Ishikawa (cell line): ENCODE measurements around the gene CSNK1G3.

Source experiments
- CEBPB ChIP-seq: IDR thresholded peaks from 2 replicates; pipeline ENCODE4 v1.6.1; 2012
- CREB1 ChIP-seq: IDR thresholded peaks from 2 replicates; pipeline ENCODE4 v1.6.1; 2012; ENCODE audit warnings: low read depth
- EGR1 ChIP-seq: IDR thresholded peaks from 2 replicates; pipeline ENCODE4 v1.6.1; 2012
- EP300 ChIP-seq: IDR thresholded peaks from 2 replicates; pipeline ENCODE4 v1.6.1; 2012; ENCODE audit warnings: borderline replicate concordance
- FOXM1 ChIP-seq: IDR thresholded peaks from 2 replicates; pipeline ENCODE4 v1.6.1; 2012; ENCODE audit warnings: low read depth, borderline replicate concordance
- NFIC ChIP-seq: IDR thresholded peaks from 2 replicates; pipeline ENCODE4 v1.6.1; 2012
- RAD21 ChIP-seq: IDR thresholded peaks from 2 replicates; pipeline ENCODE4 v1.6.1; 2012; ENCODE audit warnings: low read depth
- TAF1 ChIP-seq: IDR thresholded peaks from 2 replicates; pipeline ENCODE4 v1.6.1; 2012; ENCODE audit warnings: low read depth, mild to moderate bottlenecking
- TCF12 ChIP-seq: IDR thresholded peaks from 2 replicates; pipeline ENCODE4 v1.6.1; 2012; ENCODE audit warnings: low read depth
- USF1 ChIP-seq: IDR thresholded peaks from 2 replicates; pipeline ENCODE4 v1.6.1; 2012
- YY1 ChIP-seq: IDR thresholded peaks from 2 replicates; pipeline ENCODE4 v1.6.1; 2012; ENCODE audit warnings: low read depth
- ZBTB7A ChIP-seq: IDR thresholded peaks from 2 replicates; pipeline ENCODE4 v1.6.1; 2012; ENCODE audit warnings: low read depth
- TF ChIP-seq, protein P1 (sequence below): IDR thresholded peaks from 2 replicates; pipeline ENCODE4 v1.6.1; 2012; ENCODE audit warnings: low read depth, mild to moderate bottlenecking
- TF ChIP-seq, protein P2 (sequence below): IDR thresholded peaks from 2 replicates; pipeline ENCODE4 v1.6.1; 2012

- no peak for TF ChIP-seq YY1
- no peak for TF ChIP-seq TCF12
- TF ChIP-seq, protein P1, sequence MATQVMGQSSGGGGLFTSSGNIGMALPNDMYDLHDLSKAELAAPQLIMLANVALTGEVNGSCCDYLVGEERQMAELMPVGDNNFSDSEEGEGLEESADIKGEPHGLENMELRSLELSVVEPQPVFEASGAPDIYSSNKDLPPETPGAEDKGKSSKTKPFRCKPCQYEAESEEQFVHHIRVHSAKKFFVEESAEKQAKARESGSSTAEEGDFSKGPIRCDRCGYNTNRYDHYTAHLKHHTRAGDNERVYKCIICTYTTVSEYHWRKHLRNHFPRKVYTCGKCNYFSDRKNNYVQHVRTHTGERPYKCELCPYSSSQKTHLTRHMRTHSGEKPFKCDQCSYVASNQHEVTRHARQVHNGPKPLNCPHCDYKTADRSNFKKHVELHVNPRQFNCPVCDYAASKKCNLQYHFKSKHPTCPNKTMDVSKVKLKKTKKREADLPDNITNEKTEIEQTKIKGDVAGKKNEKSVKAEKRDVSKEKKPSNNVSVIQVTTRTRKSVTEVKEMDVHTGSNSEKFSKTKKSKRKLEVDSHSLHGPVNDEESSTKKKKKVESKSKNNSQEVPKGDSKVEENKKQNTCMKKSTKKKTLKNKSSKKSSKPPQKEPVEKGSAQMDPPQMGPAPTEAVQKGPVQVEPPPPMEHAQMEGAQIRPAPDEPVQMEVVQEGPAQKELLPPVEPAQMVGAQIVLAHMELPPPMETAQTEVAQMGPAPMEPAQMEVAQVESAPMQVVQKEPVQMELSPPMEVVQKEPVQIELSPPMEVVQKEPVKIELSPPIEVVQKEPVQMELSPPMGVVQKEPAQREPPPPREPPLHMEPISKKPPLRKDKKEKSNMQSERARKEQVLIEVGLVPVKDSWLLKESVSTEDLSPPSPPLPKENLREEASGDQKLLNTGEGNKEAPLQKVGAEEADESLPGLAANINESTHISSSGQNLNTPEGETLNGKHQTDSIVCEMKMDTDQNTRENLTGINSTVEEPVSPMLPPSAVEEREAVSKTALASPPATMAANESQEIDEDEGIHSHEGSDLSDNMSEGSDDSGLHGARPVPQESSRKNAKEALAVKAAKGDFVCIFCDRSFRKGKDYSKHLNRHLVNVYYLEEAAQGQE = no peak
- TF ChIP-seq CREB1 = no peak
- TF ChIP-seq TAF1 = no peak
- TF ChIP-seq EGR1 = no peak
- TF ChIP-seq EP300 = no peak
- TF ChIP-seq, protein P2, sequence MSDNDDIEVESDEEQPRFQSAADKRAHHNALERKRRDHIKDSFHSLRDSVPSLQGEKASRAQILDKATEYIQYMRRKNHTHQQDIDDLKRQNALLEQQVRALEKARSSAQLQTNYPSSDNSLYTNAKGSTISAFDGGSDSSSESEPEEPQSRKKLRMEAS = no peak
- no peak for TF ChIP-seq CEBPB
- TF ChIP-seq ZBTB7A = no peak
- TF ChIP-seq NFIC = no peak
- no peak for TF ChIP-seq RAD21
- TF ChIP-seq USF1 = no peak
- no peak for TF ChIP-seq FOXM1
These were observed 153.0 kb downstream of the CSNK1G3 start for GRCh38 chr5:123664961-123665360.
